Astrocyte (in vitro differentiated cells and primary cell): ENCODE results near the gene KDM6B. TPM values are rescaled to one million over a fixed set of nuclear protein-coding genes. Genes with fewer than 3 reads are reported as not detected.

ENCODE experiments used
- DNase-seq: peaks from one replicate; pipeline ENCODE4 v3.0.0-alpha.2; 2010; ENCODE audit warnings: low read depth
- FAIRE-seq: peaks from 2 replicates; lab custom pipeline; 2011; peaks lifted over from hg19 to GRCh38; lab: Jason Lieb, UNC
- H2AFZ ChIP-seq: 2 replicates; pipeline ENCODE4 v1.6.0; 2012; ENCODE audit warnings: low read depth, low read length, inconsistent platforms
- H3K27ac ChIP-seq: 2 replicates; pipeline ENCODE4 v1.5.1; 2011; ENCODE audit warnings: low read depth, low read length, inconsistent platforms
- H3K27me3 ChIP-seq: 2 replicates; pipeline ENCODE4 v1.6.0; 2011; ENCODE audit warnings: low read length, inconsistent platforms; ENCODE audit not compliant: insufficient read depth
- H3K36me3 ChIP-seq: 2 replicates; pipeline ENCODE4 v1.5.1; 2011; ENCODE audit warnings: low read length, inconsistent platforms; ENCODE audit not compliant: insufficient read depth
- H3K4me1 ChIP-seq: 2 replicates; pipeline ENCODE4 v1.5.1; 2011; ENCODE audit warnings: low read length, inconsistent platforms; ENCODE audit not compliant: insufficient read depth
- H3K4me2 ChIP-seq: 2 replicates; pipeline ENCODE4 v1.6.0; 2012; ENCODE audit warnings: low read length, inconsistent platforms
- H3K4me3 ChIP-seq: 2 replicates; pipeline ENCODE4 v1.5.1; 2011; ENCODE audit warnings: low read depth, mild to moderate bottlenecking, low read length, inconsistent platforms; ENCODE audit not compliant: insufficient read depth
- H3K79me2 ChIP-seq: 2 replicates; pipeline ENCODE4 v1.6.0; 2012; ENCODE audit warnings: mild to moderate bottlenecking, low read length, inconsistent platforms; ENCODE audit not compliant: insufficient read depth
- H3K9ac ChIP-seq: 2 replicates; pipeline ENCODE4 v1.6.0; 2012; ENCODE audit warnings: mild to moderate bottlenecking, low read length, inconsistent platforms
- H3K9me3 ChIP-seq: 2 replicates; pipeline ENCODE4 v1.5.1; 2012; ENCODE audit warnings: low read depth, mild to moderate bottlenecking, low read length, inconsistent platforms; ENCODE audit not compliant: insufficient read depth
- H4K20me1 ChIP-seq: 2 replicates; pipeline ENCODE4 v1.6.0; 2012; ENCODE audit warnings: low read length, inconsistent platforms; ENCODE audit not compliant: insufficient read depth
- H3K27ac Mint-ChIP-seq: one replicate; pipeline ENCODE4 v1.8.0; 2021; ENCODE audit warnings: mild to moderate bottlenecking, mixed read lengths; ENCODE audit not compliant: unreplicated experiment
- H3K27me3 Mint-ChIP-seq: one replicate; pipeline ENCODE4 v1.8.0; 2021; ENCODE audit warnings: low read depth, mixed read lengths; ENCODE audit not compliant: unreplicated experiment
- H3K36me3 Mint-ChIP-seq: one replicate; pipeline ENCODE4 v1.8.0; 2021; ENCODE audit warnings: low read depth, mixed read lengths; ENCODE audit not compliant: unreplicated experiment
- H3K4me1 Mint-ChIP-seq: one replicate; pipeline ENCODE4 v1.8.0; 2021; ENCODE audit warnings: low read depth, mixed read lengths; ENCODE audit not compliant: unreplicated experiment
- H3K4me3 Mint-ChIP-seq: one replicate; pipeline ENCODE4 v1.8.0; 2021; ENCODE audit warnings: mild to moderate bottlenecking, moderate library complexity, mixed read lengths; ENCODE audit not compliant: unreplicated experiment
- H3K9me3 Mint-ChIP-seq: one replicate; pipeline ENCODE4 v1.8.0; 2021; ENCODE audit warnings: mild to moderate bottlenecking, mixed read lengths; ENCODE audit not compliant: unreplicated experiment
- CTCF ChIP-seq: IDR thresholded peaks from 2 replicates; pipeline ENCODE4 v1.5.1; 2011; ENCODE audit warnings: low read depth, mild to moderate bottlenecking, inconsistent platforms, low read length, moderate library complexity; ENCODE audit not compliant: insufficient read depth
- EZH2 ChIP-seq: IDR thresholded peaks from 2 replicates; pipeline ENCODE4 v1.6.1; 2012; ENCODE audit warnings: mild to moderate bottlenecking, low read length, inconsistent platforms; ENCODE audit not compliant: insufficient read depth
- total RNA-seq: library from RNA; stranded (reverse); gene quantifications from 2 replicates; pipeline ENCODE4 v1.2.1, GENCODE V29; 2021

KDM6B gene
- total RNA-seq, 1 donor from 2014 or later: 50.4 TPM

GRCh38 chr17:7849130-7849750 lies 15.2 kb downstream of the KDM6B start:
- Histone ChIP-seq H3K9me3 (no peaks in the 10 kb centered on the region), H4K20me1 (peaks cover 54% of the 10 kb centered on the region), H3K79me2 (peaks cover 27% of the 10 kb centered on the region), H3K9ac (no peak overlapping the region), H3K27ac (no peak overlapping the region), H3K4me3 (no peak overlapping the region), H3K4me1 (peaks cover 15% of the 10 kb centered on the region), H3K4me2 (no peak overlapping the region), H2AFZ (no peak overlapping the region), H3K27me3 (no peaks in the 10 kb centered on the region), H3K36me3 (peaks cover 11% of the 10 kb centered on the region)
- no peak overlapping the region for H3K4me3 Mint-ChIP-seq
- H3K27ac Mint-ChIP-seq: peak overlapping the region; percentile 58
- peaks cover 19% of the 10 kb centered on the region for H3K36me3 Mint-ChIP-seq
- no peaks in the 10 kb centered on the region for H3K9me3 Mint-ChIP-seq
- FAIRE-seq (no peak), DNase-seq (no peak)
- TF ChIP-seq CTCF (no peak), EZH2 (no peak)
- peaks cover 9% of the 10 kb centered on the region for H3K4me1 Mint-ChIP-seq
- no peaks in the 10 kb centered on the region for H3K27me3 Mint-ChIP-seq

GRCh38 chr17:7849751-7850504 lies 15.9 kb downstream of the KDM6B start:
- Histone ChIP-seq H4K20me1 (peaks cover 52% of the 10 kb centered on the region), H3K79me2 (peaks cover 20% of the 10 kb centered on the region), H3K27ac (no peak overlapping the region), H3K9me3 (no peaks in the 10 kb centered on the region), H3K36me3 (peaks cover 11% of the 10 kb centered on the region), H2AFZ (no peak overlapping the region), H3K4me3 (no peak overlapping the region), H3K4me1 (peaks cover 11% of the 10 kb centered on the region), H3K9ac (no peak overlapping the region), H3K27me3 (no peaks in the 10 kb centered on the region), H3K4me2 (no peak overlapping the region)
- Mint-ChIP-seq H3K27ac (peak overlapping the region; percentile 58), H3K4me3 (peak overlapping the region; percentile 54), H3K9me3 (no peaks in the 10 kb centered on the region), H3K4me1 (peaks cover 11% of the 10 kb centered on the region), H3K27me3 (no peaks in the 10 kb centered on the region), H3K36me3 (peaks cover 19% of the 10 kb centered on the region)
- FAIRE-seq (no peak), DNase-seq (no peak)
- TF ChIP-seq EZH2: no peak
- no peak for TF ChIP-seq CTCF
